OCI-M2 (cell line): ENCODE results near the gene SETBP1.

Experiments
- DNase-seq: peaks from one replicate; lab custom pipeline; 2025; ENCODE audit not compliant: unreplicated experiment; lab: John Stamatoyannopoulos, UW

The SETBP1 gene

GRCh38 chr18:45100321-45101105 lies 419.8 kb downstream of the SETBP1 start:
- no peak for DNase-seq

GRCh38 chr18:45102126-45102525 lies 421.4 kb downstream of the SETBP1 start:
- DNase-seq, result no peak

GRCh38 chr18:45102863-45103262 lies 422.2 kb downstream of the SETBP1 start:
- DNase-seq, result no peak

GRCh38 chr18:45103319-45104048 lies 422.8 kb downstream of the SETBP1 start:
- DNase-seq, result no peak

GRCh38 chr18:45104049-45104395 lies 423.3 kb downstream of the SETBP1 start:
- no peak for DNase-seq

- no peak for DNase-seq
Observed at GRCh38 chr18:45106331-45106774, 425.7 kb downstream of the SETBP1 start.

GRCh38 chr18:45107425-45107824 lies 426.7 kb downstream of the SETBP1 start:
- DNase-seq, result no peak

GRCh38 chr18:45108754-45109153 lies 428.1 kb downstream of the SETBP1 start:
- DNase-seq, result no peak

GRCh38 chr18:45109271-45109670 lies 428.6 kb downstream of the SETBP1 start:
- no peak for DNase-seq

GRCh38 chr18:45109706-45110105 lies 429.0 kb downstream of the SETBP1 start:
- no peak for DNase-seq

GRCh38 chr18:45110577-45111501 lies 430.2 kb downstream of the SETBP1 start:
- no peak for DNase-seq

GRCh38 chr18:45111502-45111848 lies 430.8 kb downstream of the SETBP1 start:
- no peak for DNase-seq

- DNase-seq, result no peak
Observed at GRCh38 chr18:45112682-45113081, 432.0 kb downstream of the SETBP1 start.

- DNase-seq, result no peak
Observed at GRCh38 chr18:45116116-45116515, 435.4 kb downstream of the SETBP1 start.
